Astrocyte (in vitro differentiated cells and primary cell): Measurements from ENCODE around the gene CELSR2. TPM values are rescaled to one million over a fixed set of nuclear protein-coding genes. Genes with fewer than 3 reads are reported as not detected.

Experiments used
- DNase-seq: peaks from one replicate; pipeline ENCODE4 v3.0.0-alpha.2; 2010; ENCODE audit warnings: low read depth
- FAIRE-seq: peaks from 2 replicates; lab custom pipeline; 2011; peaks lifted over from hg19 to GRCh38; lab: Jason Lieb, UNC
- H2AFZ ChIP-seq: 2 replicates; pipeline ENCODE4 v1.6.0; 2012; ENCODE audit warnings: low read depth, low read length, inconsistent platforms
- H3K27ac ChIP-seq: 2 replicates; pipeline ENCODE4 v1.5.1; 2011; ENCODE audit warnings: low read depth, low read length, inconsistent platforms
- H3K27me3 ChIP-seq: 2 replicates; pipeline ENCODE4 v1.6.0; 2011; ENCODE audit warnings: low read length, inconsistent platforms; ENCODE audit not compliant: insufficient read depth
- H3K36me3 ChIP-seq: 2 replicates; pipeline ENCODE4 v1.5.1; 2011; ENCODE audit warnings: low read length, inconsistent platforms; ENCODE audit not compliant: insufficient read depth
- H3K4me1 ChIP-seq: 2 replicates; pipeline ENCODE4 v1.5.1; 2011; ENCODE audit warnings: low read length, inconsistent platforms; ENCODE audit not compliant: insufficient read depth
- H3K4me2 ChIP-seq: 2 replicates; pipeline ENCODE4 v1.6.0; 2012; ENCODE audit warnings: low read length, inconsistent platforms
- H3K4me3 ChIP-seq: 2 replicates; pipeline ENCODE4 v1.5.1; 2011; ENCODE audit warnings: low read depth, mild to moderate bottlenecking, low read length, inconsistent platforms; ENCODE audit not compliant: insufficient read depth
- H3K79me2 ChIP-seq: 2 replicates; pipeline ENCODE4 v1.6.0; 2012; ENCODE audit warnings: mild to moderate bottlenecking, low read length, inconsistent platforms; ENCODE audit not compliant: insufficient read depth
- H3K9ac ChIP-seq: 2 replicates; pipeline ENCODE4 v1.6.0; 2012; ENCODE audit warnings: mild to moderate bottlenecking, low read length, inconsistent platforms
- H3K9me3 ChIP-seq: 2 replicates; pipeline ENCODE4 v1.5.1; 2012; ENCODE audit warnings: low read depth, mild to moderate bottlenecking, low read length, inconsistent platforms; ENCODE audit not compliant: insufficient read depth
- H4K20me1 ChIP-seq: 2 replicates; pipeline ENCODE4 v1.6.0; 2012; ENCODE audit warnings: low read length, inconsistent platforms; ENCODE audit not compliant: insufficient read depth
- H3K27ac Mint-ChIP-seq: one replicate; pipeline ENCODE4 v1.8.0; 2021; ENCODE audit warnings: mild to moderate bottlenecking, mixed read lengths; ENCODE audit not compliant: unreplicated experiment
- H3K27me3 Mint-ChIP-seq: one replicate; pipeline ENCODE4 v1.8.0; 2021; ENCODE audit warnings: low read depth, mixed read lengths; ENCODE audit not compliant: unreplicated experiment
- H3K36me3 Mint-ChIP-seq: one replicate; pipeline ENCODE4 v1.8.0; 2021; ENCODE audit warnings: low read depth, mixed read lengths; ENCODE audit not compliant: unreplicated experiment
- H3K4me1 Mint-ChIP-seq: one replicate; pipeline ENCODE4 v1.8.0; 2021; ENCODE audit warnings: low read depth, mixed read lengths; ENCODE audit not compliant: unreplicated experiment
- H3K4me3 Mint-ChIP-seq: one replicate; pipeline ENCODE4 v1.8.0; 2021; ENCODE audit warnings: mild to moderate bottlenecking, moderate library complexity, mixed read lengths; ENCODE audit not compliant: unreplicated experiment
- H3K9me3 Mint-ChIP-seq: one replicate; pipeline ENCODE4 v1.8.0; 2021; ENCODE audit warnings: mild to moderate bottlenecking, mixed read lengths; ENCODE audit not compliant: unreplicated experiment
- EZH2 ChIP-seq: IDR thresholded peaks from 2 replicates; pipeline ENCODE4 v1.6.1; 2012; ENCODE audit warnings: mild to moderate bottlenecking, low read length, inconsistent platforms; ENCODE audit not compliant: insufficient read depth
- total RNA-seq: library from RNA; stranded (reverse); gene quantifications from 2 replicates; pipeline ENCODE4 v1.2.1, GENCODE V29; 2021
- TF ChIP-seq, protein P1 (sequence below): IDR thresholded peaks from 2 replicates; pipeline ENCODE4 v1.5.1; 2011; ENCODE audit warnings: low read depth, mild to moderate bottlenecking, inconsistent platforms, low read length, moderate library complexity; ENCODE audit not compliant: insufficient read depth

CELSR2 gene
- total RNA-seq, 1 donor from 2014 or later = 10.0 TPM

DNA sequence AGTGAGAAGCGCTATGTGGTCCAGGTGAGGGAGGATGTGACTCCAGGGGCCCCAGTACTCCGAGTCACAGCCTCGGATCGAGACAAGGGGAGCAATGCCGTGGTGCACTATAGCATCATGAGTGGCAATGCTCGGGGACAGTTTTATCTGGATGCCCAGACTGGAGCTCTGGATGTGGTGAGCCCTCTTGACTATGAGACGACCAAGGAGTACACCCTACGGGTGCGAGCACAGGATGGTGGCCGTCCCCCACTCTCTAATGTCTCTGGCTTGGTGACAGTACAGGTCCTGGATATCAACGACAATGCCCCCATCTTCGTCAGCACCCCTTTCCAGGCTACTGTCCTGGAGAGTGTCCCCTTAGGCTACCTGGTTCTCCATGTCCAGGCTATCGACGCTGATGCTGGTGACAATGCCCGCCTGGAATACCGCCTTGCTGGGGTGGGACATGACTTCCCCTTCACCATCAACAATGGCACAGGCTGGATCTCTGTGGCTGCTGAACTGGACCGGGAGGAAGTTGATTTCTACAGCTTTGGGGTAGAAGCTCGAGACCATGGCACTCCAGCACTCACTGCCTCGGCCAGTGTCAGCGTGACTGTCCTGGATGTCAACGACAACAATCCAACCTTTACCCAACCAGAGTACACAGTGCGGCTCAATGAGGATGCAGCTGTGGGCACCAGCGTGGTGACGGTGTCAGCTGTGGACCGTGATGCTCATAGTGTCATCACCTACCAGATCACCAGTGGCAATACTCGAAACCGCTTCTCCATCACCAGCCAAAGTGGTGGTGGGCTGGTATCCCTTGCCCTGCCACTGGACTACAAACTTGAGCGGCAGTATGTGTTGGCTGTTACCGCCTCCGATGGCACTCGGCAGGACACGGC, 2.2 kb downstream of the CELSR2 start:
- peaks cover 6% of the 10 kb centered on the region for H3K27me3 Mint-ChIP-seq
- DNase-seq (no peak), FAIRE-seq (no peak)
- H3K27ac Mint-ChIP-seq = no peak overlapping the region
- peaks cover 11% of the 10 kb centered on the region for H3K4me1 Mint-ChIP-seq
- no peaks in the 10 kb centered on the region for H3K9me3 Mint-ChIP-seq
- Histone ChIP-seq H3K9me3 (no peaks in the 10 kb centered on the region), H2AFZ (no peak overlapping the region), H3K27ac (no peak overlapping the region), H3K79me2 (peaks cover 4% of the 10 kb centered on the region), H3K4me1 (peaks cover 26% of the 10 kb centered on the region), H3K27me3 (no peaks in the 10 kb centered on the region), H3K36me3 (no peaks in the 10 kb centered on the region), H3K9ac (no peak overlapping the region), H3K4me2 (no peak overlapping the region), H3K4me3 (no peak overlapping the region), H4K20me1 (no peaks in the 10 kb centered on the region)
- TF ChIP-seq, protein P1, sequence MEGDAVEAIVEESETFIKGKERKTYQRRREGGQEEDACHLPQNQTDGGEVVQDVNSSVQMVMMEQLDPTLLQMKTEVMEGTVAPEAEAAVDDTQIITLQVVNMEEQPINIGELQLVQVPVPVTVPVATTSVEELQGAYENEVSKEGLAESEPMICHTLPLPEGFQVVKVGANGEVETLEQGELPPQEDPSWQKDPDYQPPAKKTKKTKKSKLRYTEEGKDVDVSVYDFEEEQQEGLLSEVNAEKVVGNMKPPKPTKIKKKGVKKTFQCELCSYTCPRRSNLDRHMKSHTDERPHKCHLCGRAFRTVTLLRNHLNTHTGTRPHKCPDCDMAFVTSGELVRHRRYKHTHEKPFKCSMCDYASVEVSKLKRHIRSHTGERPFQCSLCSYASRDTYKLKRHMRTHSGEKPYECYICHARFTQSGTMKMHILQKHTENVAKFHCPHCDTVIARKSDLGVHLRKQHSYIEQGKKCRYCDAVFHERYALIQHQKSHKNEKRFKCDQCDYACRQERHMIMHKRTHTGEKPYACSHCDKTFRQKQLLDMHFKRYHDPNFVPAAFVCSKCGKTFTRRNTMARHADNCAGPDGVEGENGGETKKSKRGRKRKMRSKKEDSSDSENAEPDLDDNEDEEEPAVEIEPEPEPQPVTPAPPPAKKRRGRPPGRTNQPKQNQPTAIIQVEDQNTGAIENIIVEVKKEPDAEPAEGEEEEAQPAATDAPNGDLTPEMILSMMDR = no peak
- no peak for TF ChIP-seq EZH2
- peaks cover 9% of the 10 kb centered on the region for H3K36me3 Mint-ChIP-seq
- peak overlapping the region; percentile 69 for H3K4me3 Mint-ChIP-seq

DNA sequence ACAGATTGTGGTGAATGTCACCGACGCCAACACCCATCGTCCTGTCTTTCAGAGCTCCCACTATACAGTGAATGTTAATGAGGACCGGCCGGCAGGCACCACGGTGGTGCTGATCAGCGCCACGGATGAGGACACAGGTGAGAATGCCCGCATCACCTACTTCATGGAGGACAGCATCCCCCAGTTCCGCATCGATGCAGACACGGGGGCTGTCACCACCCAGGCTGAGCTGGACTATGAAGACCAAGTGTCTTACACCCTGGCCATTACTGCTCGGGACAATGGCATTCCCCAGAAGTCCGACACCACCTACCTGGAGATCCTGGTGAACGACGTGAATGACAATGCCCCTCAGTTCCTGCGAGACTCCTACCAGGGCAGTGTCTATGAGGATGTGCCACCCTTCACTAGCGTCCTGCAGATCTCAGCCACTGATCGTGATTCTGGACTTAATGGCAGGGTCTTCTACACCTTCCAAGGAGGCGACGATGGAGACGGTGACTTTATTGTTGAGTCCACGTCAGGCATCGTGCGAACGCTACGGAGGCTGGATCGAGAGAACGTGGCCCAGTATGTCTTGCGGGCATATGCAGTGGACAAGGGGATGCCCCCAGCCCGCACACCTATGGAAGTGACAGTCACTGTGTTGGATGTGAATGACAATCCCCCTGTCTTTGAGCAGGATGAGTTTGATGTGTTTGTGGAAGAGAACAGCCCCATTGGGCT, 3.0 kb downstream of the CELSR2 start:
- Mint-ChIP-seq H3K9me3 (no peaks in the 10 kb centered on the region), H3K4me1 (peaks cover 15% of the 10 kb centered on the region), H3K27me3 (peaks cover 2% of the 10 kb centered on the region), H3K36me3 (peaks cover 9% of the 10 kb centered on the region), H3K27ac (no peak overlapping the region), H3K4me3 (no peak overlapping the region)
- H4K20me1 ChIP-seq = no peaks in the 10 kb centered on the region
- DNase-seq = no peak
- H2AFZ ChIP-seq = no peak overlapping the region
- no peak overlapping the region for H3K4me3 ChIP-seq
- H3K27me3 ChIP-seq = no peaks in the 10 kb centered on the region
- no peaks in the 10 kb centered on the region for H3K36me3 ChIP-seq
- H3K4me2 ChIP-seq = no peak overlapping the region
- H3K9ac ChIP-seq = no peak overlapping the region
- TF ChIP-seq, protein P1 = no peak
- no peak for TF ChIP-seq EZH2
- no peak for FAIRE-seq
- H3K79me2 ChIP-seq = peaks cover 4% of the 10 kb centered on the region
- H3K9me3 ChIP-seq = no peaks in the 10 kb centered on the region
- H3K27ac ChIP-seq = no peak overlapping the region
- peaks cover 26% of the 10 kb centered on the region for H3K4me1 ChIP-seq
